ENCODE measurements around the gene FBXW12. TPM values are rescaled to one million over a fixed set of nuclear protein-coding genes. Genes with fewer than 3 reads are reported as not detected.

Gene FBXW12
- total RNA-seq, 1 experiment from 2014 or later, result 0.74 TPM

DNA sequence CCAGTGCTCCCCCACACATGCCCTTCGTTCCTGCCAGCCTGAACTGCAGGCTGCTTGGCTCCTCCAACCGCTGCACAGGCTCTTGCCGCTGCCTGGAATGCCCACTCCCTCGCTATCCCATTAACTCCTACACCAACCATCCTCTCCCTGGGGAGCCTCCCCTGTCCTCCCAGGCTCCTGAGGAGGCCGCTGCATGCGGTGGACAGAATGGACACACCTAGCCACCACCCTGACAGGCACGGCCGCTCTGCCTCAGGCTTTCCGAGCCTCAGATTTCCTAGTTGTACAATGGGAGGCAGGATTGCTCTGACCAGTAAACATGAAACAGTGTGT, 55.6 kb downstream of the FBXW12 start:
- no peaks in the 10 kb centered on the region for H3K9me3 ChIP-seq (ENCODE audit: control insufficient read depth, low read depth, low read length)
- H2BK120ac ChIP-seq (ENCODE audit: low read depth, low read length, poor library complexity, severe bottlenecking), result no peak overlapping the region
- Mint-ChIP-seq H3K27me3 (ENCODE audit: low read depth) (no peaks in the 10 kb centered on the region), H3K9me3 (no peaks in the 10 kb centered on the region), H3K4me1 (peaks cover 51 to 56% of the 10 kb centered on the region in 2 experiments), H3K36me3 (ENCODE audit: insufficient read depth in 1 of 3, low read depth in 3 of 3) (peaks cover 14 to 41% (median 35%) of the 10 kb centered on the region in 3 experiments; a peak in 6 of 7 replicates), H3K27ac (peak overlapping the region; percentile 50 to 97 (median 93); a peak in 5 of 7 replicates), H3K4me3 (peak overlapping the region; percentile 83 to 89)
- no peak overlapping the region for H4K8ac ChIP-seq (replicated peaks; ENCODE audit: insufficient read length, low read depth, low read length)
- H3K4ac ChIP-seq (ENCODE audit: low read depth, low read length), result no peak overlapping the region
- H3K9ac ChIP-seq (ENCODE audit: extremely low read depth, insufficient read length, low read length), result no peak overlapping the region
- no peak overlapping the region for H3T11ph ChIP-seq (ENCODE audit: low read length)
- H3K4me2 ChIP-seq (ENCODE audit: insufficient read depth, insufficient read length, low read length), result peak overlapping the region; percentile 65
- H3K79me2 ChIP-seq (ENCODE audit: insufficient read depth, low read length), result peaks cover 35% of the 10 kb centered on the region; the same call in 1 of the 2 replicates
- no peak overlapping the region for H2AFZ ChIP-seq (ENCODE audit: low read length)
- no peak overlapping the region for H3K18ac ChIP-seq (ENCODE audit: insufficient read length, low read depth, low read length)
- DNase-seq, result no peak
- H3K14ac ChIP-seq (ENCODE audit: insufficient read depth, low read length), result 0 out of 2 replicates have a peak overlapping the region, but pooled peaks have one; percentile 9
- no peaks in the 10 kb centered on the region for H3K79me1 ChIP-seq (ENCODE audit: insufficient read depth, low read depth, low read length, poor library complexity, severe bottlenecking)
- no peaks in the 10 kb centered on the region for H4K20me1 ChIP-seq (ENCODE audit: control insufficient read depth, insufficient read depth, insufficient read length)
- H3K4me1 ChIP-seq (ENCODE audit: insufficient read depth, low read length), result peaks cover 13% of the 10 kb centered on the region; the same call in 1 of the 2 replicates
- no peak overlapping the region for H2BK5ac ChIP-seq (ENCODE audit: insufficient read length, low read length)
- TF ChIP-seq, protein P1, sequence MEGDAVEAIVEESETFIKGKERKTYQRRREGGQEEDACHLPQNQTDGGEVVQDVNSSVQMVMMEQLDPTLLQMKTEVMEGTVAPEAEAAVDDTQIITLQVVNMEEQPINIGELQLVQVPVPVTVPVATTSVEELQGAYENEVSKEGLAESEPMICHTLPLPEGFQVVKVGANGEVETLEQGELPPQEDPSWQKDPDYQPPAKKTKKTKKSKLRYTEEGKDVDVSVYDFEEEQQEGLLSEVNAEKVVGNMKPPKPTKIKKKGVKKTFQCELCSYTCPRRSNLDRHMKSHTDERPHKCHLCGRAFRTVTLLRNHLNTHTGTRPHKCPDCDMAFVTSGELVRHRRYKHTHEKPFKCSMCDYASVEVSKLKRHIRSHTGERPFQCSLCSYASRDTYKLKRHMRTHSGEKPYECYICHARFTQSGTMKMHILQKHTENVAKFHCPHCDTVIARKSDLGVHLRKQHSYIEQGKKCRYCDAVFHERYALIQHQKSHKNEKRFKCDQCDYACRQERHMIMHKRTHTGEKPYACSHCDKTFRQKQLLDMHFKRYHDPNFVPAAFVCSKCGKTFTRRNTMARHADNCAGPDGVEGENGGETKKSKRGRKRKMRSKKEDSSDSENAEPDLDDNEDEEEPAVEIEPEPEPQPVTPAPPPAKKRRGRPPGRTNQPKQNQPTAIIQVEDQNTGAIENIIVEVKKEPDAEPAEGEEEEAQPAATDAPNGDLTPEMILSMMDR (conservative IDR thresholded peaks at IDR 0.05), result no peak
- no peak overlapping the region for H2BK12ac ChIP-seq (ENCODE audit: insufficient read length, low read depth, low read length)
- H3K56ac ChIP-seq (ENCODE audit: insufficient read length, low read depth, low read length), result no peak overlapping the region
- H2BK20ac ChIP-seq (ENCODE audit: low read depth, low read length, poor library complexity, severe bottlenecking), result no peak overlapping the region
- no peak overlapping the region for H3K27ac ChIP-seq (ENCODE audit: insufficient read length, low read depth, low read length)
- no peak overlapping the region for H4K5ac ChIP-seq (ENCODE audit: insufficient read length, low read depth, low read length)
- H2AK5ac ChIP-seq (ENCODE audit: insufficient read length, low read length), result no peak overlapping the region
- no peaks in the 10 kb centered on the region for H3K27me3 ChIP-seq (ENCODE audit: insufficient read depth, low read length)
- H3K23ac ChIP-seq (ENCODE audit: insufficient read length, low read depth, low read length), result no peak overlapping the region
- peaks cover 13% of the 10 kb centered on the region for H3K23me2 ChIP-seq (ENCODE audit: insufficient read length, low read depth, low read length, poor library complexity, severe bottlenecking)
- H2BK15ac ChIP-seq (ENCODE audit: low read depth, low read length), result no peak overlapping the region
- H4K91ac ChIP-seq (ENCODE audit: insufficient read length, low read depth, low read length), result no peak overlapping the region
- no CpG with 5 or more reads among the region's 9 CpGs for WGBS (ENCODE audit: extremely low coverage, insufficient read length, low lambda C conversion rate)
